ENCODE data around the gene BIRC6.

Gene BIRC6

DNA sequence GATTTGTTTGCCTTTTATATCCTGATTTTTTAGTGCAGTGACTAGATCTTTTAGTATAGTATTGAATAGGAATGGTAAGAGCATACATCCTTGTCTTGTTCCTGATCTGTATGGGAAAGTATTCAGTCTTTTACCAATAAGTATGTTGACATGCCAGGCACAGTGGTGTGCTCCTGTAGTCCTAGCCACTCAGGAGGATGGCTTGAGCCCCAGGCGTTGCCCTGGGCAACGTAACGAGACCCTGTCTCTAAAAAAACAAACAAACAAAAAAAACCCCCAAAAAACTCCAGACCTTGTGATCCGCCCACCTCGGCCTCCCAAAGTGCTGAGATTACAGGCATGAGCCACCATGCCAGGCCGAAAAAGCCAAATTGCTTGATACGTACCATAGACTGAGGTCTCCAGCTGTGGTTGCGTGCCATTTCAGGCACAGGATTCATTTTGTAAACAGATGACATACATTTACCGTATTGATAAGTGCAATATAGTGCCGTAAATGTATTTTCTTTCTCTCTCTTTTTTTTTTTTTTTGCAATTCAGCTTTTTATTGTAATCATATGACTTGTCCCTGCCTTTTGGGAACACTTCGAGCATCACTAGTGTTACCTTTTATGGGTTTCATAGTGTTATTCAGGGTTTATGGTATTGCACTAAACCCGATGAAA, 18.5 kb downstream of the BIRC6 start:
- no peak for DNase-seq

DNA sequence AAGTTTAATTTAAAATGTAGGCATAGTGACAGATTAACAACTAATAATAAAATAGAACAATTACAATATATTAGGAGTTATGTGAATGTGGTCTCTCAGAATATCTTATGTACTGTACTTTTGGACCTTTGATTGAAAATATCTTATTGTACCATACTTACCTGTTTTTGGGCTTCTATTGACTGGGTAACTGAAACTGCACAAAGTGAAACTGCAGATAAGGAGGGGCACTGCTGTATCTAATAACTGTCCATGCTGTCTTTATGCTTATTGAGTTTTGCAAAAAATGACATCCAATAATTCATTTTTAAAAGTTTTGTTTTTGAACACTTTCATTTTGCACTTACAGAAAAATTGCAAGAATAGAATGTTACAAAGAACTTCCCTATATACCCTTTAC, 19.9 kb downstream of the BIRC6 start:
- DNase-seq, result no peak

DNA sequence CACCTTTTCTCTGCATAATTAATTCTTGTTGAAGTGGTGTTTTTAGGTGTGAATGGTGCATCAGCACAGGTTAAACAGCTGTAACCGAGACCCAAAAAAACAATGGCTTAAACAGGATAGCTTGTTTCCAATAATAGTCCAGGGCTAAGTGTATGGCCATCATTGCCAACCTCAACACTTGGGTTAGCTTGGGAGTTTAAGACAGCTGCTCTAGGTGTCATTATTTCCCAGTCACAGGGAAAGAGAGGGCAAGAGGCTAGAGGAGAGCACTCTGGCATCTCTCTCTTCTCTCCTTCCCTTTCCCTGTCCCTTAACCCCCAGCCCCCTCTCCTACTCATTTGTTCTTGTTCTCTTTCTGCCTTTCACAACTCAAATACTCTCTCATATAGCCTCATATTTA, 21.1 kb downstream of the BIRC6 start:
- DNase-seq, result no peak

DNA sequence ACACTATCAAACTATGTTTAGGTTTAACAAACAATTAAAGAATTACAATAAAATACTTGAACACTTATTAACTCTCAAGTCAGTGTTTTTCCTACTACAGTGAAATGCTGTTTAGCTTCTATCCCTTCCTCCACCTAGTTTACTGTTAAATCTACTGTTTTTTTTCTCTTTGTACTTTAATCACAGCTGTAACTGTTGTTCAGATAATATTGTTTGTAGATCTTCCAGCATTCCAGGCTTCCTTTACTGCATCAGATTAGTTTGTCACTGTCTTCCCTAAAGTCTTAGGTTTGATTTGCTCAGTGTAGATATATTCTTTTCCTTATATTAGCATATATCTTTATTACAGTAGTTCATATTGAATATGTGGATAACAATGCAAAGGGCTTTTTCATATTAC, 22.5 kb downstream of the BIRC6 start:
- no peak for DNase-seq

DNA sequence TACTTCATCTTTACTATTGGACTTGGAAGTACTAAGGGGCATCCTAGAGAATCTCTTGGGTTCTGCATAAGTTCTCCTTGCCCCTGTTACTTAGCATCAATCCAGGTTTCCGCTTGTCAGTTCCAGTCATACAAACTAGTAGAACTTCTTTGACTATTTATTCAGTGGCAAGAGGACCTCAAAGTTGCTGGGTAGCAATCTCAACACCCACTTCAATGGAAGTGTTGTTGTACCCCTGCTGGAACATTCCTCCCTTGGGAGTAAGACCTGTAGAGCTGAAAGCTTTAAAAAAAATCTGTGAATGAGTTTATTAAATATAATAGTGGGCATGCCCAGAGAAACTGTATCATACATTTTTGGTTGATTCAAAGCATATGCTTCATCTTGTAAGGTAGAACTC, 27.0 kb downstream of the BIRC6 start:
- no peak for DNase-seq

DNA sequence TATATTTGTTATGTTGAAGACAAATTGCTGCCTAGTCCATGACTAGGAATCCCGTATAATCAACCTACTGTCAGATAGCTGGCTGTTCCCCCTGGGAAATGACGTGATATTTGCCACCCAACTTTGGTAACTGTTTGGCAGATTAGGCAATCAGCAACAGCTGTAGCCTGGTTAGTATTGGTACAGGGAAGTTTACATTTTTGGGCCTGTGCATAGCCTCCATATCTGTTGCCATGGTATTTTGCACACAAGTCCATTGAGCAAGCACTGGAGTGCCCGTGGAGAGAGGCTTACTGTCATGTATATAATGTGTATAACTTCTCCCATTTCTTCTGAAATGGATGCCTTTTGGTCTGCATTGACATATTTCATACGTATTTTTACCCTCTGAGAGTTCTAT, 27.7 kb downstream of the BIRC6 start:
- DNase-seq, result no peak

DNA sequence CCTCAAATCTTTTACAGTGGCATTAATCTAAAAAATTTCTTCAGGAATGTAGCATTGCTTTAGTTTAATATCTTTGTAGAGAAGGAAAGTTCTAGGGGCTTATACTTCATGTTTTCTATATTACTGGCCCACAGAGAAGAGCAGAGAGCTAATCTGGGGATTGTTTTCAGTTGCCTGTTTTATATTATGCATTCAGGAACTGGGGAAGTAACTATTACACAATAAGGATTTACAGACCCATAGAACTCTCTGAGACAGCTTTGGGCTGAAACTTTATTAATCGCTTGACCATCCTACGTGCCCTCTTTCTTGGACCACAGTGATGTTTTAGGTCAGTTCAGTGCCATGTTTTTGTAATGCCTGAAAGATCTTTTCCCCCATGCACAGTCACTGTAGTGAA, 29.9 kb downstream of the BIRC6 start:
- DNase-seq, result no peak

DNA sequence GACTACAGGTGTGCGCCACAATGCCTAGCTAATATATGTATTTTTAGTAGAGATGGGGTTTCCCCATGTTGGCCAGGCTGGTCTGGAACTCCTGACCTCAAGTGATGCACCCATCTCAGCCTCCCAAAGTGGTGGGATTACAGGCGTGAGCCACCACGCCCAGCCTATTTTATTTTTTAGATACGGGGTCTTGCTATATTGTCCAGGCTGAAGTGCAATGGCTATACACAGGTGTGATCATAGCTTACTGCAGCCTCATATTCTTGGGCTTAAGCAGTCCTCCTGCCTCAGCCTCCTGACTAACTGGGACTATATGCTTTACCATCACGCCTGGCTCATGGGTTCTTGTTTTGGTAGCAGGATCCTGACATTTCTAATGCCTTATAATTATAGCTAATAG, 42.4 kb downstream of the BIRC6 start:
- no peak for DNase-seq

DNA sequence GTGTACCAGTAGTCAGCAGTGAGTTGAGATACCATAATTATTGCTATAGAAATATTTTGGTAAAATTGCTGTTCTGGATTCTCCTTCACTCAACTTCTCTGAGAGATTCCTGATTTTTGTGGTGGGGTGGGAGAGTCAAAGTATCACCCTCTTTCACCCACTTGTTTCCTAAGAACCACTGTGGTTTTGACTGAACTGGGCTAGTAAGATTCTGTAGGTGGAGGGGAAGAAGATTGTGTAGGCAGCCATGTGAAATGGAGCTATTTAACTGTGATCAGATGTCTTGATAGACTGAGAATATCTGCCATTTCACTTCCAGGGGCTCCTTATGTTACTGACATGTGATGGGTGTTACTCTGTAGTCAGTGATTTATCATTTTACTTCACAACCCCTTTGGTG, 45.3 kb downstream of the BIRC6 start:
- no peak for DNase-seq

DNA sequence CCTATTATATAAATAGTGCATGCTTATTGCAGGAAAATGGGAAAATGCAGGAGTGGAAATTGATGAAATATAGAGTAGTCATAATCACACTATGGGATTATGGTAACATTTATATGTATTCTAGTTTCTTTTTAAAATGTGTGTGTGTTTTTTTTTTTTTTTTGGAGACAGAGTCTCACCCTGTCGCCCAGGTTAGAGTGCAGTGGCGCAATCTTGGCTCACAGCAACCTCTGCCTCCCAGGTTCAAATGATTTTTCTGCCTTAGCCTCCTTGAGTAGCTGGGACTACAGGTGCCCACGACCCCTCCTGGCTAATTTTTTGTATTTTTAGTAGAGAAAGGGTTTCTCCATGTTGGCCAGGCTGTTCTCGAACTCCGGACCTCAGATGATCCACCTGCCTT, 47.0 kb downstream of the BIRC6 start:
- DNase-seq, result no peak

DNA sequence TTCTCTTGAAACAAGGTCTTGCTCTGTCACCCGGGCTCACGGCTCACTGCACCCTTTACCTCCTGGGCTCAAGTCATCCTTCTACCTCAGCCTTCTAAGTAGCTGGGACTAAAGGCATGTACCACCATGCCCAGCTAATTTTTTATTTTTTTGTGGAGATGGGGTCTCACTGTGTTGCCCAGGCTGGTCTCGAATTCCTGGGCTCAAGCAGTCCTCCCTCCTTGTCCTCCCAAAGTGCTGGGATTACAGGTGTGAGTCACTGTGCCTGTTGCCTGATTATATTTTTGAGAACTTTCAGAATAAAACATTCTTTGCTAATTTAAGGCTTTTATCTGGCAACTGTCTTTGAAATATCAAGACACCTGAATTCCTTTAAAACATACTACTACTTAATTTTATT, 47.9 kb downstream of the BIRC6 start:
- DNase-seq, result no peak

DNA sequence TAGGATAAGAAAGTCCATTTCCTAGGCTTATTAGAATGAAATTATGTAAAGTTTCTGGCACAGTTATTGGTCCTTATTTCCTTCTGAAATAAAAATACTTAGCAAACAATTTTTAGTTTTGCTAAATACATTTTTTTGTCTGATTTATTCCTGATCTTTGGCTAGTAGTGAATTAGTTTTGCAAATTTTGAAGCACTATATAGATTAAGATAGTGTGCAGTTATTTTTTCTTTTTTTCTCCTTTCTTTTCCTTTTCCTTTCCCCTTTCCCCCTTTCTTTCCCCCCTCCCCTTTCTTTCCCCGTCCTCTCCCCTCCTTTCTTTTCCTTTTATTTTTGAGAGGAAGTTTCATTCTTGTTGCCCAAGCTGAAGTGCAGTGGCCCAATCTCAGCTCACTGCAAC, 59.7 kb downstream of the BIRC6 start:
- no peak for DNase-seq

DNA sequence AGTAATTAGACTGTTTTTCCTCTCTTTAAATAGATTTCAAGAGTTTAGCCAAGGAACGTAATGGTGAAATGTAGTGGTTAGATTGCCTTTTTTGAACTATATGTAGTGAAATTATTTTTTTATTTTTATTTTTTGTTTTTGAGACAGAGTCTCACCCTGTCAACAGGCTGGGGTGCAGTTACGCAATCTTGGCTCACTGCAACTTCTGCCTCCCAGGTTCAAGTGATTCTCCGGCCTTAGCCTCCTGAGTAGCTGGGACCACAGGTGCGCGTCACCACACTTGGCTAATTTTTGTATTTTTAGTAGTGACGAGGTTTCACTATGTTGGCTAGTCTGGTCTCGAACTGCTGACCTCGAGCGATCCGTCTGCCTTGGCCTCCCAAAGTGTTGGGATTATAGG, 60.8 kb downstream of the BIRC6 start:
- DNase-seq, result no peak

DNA sequence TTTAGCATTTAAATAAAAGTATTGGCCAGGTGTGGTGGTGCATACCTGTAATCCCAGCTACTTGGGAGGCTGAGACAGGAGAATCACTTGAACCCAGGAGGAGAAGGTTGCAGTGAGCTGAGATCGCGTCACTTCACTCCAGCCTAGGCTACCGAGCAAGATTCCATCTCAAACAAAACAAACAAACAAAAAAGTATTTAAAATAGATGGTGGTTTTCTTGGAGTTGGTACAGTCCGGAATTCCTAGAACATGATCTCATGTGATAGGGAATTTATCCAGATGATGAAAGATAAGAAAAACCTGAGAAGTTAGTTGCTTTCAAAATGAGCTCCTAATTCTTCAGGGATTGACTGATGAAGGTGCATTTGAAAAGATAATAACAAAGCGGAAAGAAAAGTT, 62.0 kb downstream of the BIRC6 start:
- DNase-seq, result no peak

DNA sequence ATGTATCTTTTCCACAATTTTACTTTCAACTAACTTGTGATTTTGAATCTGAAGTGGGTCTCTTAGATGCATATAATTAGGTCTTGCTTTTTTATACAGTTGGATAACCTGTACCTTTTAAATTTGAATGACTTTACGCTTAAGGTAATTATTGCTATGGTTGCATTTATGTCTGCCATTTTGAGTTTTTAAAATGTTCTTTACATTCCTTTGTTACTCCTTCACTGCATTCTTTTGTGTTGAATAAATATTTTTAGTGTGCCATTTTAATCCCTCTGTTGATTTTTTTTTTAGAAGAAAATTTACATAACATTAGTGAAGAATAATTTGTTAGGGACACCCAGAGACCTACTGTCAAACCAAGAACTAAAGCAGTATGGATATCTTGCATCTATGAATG, 65.3 kb downstream of the BIRC6 start:
- no peak for DNase-seq

DNA sequence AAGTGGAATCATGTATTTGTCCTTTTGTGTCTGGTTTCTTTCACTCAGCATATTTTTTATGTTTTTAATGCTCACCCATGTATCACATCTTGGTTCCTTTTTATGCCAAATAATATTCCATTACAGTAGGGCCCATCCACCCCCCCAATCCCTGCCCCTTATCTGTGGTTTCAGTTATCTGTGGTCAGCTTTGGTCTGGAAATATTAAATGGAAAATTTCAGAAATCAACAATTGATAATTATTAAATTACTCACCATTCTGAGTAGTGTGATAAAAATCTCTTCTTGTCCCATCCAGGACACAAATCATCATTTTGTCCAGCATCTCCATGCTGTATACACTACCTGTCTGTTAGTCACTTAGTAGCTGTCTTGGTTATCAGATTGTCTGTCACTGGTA, 66.7 kb downstream of the BIRC6 start:
- no peak for DNase-seq

DNA sequence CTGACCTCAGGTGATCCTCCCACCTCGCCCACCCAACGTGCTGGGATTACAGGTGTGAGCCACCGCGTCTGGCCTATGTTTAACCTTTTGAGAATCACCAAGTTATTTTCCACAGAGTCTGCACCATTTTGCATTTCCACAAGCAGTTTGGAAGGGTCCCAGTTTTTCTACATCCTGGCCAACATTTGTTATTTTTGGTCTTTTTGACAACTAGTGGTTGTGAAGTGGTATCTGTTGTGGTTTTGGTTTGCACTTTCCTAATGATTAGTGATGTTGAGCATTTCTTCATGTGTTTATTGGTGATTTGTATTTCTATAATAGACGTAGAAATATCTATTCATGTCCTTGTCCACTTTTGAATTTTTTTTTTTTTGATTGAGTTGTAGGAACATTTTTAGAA, 67.9 kb downstream of the BIRC6 start:
- no peak for DNase-seq

DNA sequence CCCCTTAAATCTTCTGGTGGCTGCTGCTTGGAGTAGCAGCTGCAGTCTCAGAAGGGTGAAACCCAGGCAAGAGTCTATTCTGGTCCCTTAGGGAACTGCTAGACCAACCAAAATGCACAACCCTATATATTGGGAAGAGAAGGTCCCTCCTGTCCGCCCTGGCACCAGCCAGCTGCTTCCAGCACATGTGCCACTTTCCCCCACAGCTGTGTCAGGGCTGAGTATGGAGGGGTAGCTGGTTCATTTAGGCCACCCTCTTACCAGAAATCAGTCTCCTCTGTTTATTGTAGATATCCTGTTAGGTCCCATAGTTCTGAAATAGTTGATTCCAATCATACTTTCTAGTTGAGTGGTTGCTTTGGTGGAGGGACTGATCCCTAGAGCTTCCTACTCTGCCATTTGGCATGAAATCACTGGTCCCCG, 68.9 kb downstream of the BIRC6 start:
- no peak for DNase-seq

DNA sequence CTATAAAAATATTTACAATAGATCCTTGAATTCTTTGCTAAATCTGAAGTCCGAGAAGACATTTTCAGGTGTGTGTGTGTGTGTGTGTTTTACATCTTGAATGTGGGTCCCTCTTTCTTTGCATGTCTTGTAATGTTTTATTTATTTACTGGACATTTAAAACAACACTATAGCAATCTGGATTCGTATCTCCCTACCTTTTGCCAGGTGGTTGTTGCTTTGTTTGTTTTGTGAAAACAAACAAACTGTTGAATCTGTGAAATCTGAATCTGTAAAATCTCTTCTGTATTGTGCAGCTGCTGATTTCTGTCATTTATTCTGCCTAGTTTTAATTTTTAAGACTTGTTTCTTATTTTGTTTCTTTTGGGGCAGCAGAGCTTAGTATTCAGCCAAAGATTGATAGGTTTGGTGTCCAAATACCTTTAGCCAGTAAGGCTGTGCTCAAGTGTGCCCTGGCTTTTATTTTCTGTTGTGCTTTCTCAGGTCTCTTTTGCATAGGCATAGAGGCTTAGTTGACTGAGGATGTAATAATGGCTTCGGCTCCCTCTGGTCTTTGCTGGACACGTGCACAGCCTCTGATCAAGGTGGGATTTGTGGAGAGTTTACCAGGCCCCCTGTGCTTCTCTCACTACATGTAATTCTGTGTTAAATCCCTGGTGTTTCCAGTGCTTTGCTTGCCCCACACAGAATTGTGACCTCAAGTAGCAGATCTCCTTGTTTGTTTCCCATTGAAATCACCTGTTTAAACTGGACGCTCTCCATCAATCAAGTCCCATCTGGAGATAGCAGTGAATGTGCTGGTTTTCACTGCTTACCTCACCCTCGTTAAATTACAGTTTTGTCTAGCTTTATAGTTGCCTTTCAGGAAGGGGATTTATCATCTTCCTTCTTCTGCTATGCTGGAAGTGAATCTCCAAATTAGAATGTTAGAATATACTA, 71.1 kb downstream of the BIRC6 start:
- no peak for DNase-seq

DNA sequence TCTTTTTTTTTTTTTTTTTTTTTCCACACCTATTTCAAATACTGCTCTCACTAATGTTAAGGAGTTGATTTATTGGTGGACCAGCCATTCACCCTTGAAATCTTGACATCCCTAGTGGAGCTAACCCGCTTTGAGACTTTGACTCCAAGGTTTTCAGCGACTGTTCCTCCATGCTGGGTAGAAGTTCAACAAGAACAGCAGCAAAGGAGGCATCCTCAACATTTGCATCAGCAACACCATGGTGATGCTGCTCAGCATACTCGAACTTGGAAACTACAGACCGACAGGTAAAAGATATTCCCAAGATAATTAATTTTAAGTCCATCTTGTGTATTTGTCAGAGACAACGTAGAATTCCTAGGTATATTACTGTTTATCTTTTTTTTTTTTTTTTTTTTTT, 74.0 kb downstream of the BIRC6 start:
- no peak for DNase-seq

DNA sequence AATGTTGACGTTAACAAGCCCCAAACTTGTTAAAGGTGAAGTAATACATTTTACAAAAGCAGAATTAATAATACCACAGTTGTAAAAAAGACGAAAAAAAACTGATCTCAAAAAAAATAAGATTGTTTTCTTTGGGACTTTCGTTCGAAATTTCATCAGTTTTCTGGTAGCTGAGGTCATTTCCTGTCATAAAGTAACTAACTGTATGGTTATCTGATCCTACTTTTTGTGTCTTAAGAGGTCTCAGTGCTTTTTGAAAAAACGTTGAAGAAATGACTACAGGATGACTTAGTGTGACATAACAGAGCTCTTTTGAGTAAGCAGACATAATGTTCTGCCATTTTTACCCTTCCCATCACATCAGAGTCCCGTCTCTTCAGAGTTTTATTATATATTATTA, 79.3 kb downstream of the BIRC6 start:
- DNase-seq, result no peak

DNA sequence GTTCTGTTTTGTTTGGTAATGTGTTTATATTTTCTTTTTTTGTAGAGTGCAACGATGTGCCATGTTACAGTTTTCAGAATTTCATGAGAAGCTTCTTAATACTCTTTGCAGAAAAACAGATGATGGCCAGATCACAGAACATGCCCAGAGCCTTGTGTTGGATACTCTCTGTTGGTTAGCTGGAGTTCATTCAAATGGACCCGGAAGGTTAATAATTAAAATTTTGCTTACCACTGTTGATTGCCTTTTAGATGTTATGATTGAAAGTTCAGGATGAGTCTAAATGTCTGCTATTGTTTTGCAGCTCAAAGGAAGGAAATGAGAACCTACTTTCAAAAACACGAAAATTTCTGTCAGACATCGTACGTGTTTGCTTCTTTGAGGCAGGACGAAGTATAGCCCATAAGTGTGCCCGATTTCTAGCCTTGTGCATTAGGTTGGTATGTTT, 85.2 kb downstream of the BIRC6 start:
- DNase-seq, result no peak

DNA sequence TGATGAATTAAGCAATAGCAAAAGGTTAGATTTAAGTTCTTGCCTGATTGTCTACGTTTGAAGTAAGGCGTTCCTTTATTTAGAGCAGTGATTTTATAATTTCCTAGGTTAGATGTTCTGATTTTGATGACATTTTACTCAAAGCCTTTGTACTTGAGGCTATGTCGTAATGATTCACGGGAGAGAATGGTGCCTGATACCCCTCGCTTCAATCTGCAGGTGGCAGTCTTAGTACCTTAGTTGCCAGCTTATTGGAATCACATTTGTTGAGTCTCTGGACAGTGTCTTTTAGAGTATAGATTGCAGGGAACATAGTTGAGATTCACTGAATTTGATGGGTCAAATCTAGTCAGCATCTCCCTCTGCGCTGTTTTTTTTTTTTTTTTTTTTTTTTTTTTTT, 89.5 kb downstream of the BIRC6 start:
- DNase-seq, result no peak

DNA sequence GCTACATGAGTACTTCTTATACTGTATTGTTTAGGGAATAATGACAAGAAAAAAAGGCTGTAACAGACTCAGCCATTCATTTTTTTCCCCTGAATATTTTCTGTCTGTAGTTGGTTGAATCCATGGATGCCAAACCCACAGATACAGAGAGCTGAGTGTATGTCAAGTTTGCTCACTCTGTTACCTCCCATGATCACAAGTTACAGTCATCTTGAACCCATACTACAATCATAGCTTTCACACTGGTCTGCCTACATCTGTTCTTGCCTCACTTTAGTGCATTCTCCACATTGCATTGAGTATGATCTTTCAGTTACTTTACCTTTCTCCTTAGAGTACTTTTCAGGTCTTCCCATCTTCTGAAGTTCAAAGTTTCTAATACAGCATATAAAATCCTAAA, 94.0 kb downstream of the BIRC6 start:
- no peak for DNase-seq
